ENCODE data around the gene VAC14.
A peak's percentile ranks its signal among the peaks of the same experiment; 100 is the strongest.
"Not testable (repeated sequence)": the region's sequence is repeated elsewhere in the genome, so short reads cannot be mapped to it uniquely, and the experiment has no call there.

Gene VAC14

GRCh38 chr16:70678121-70678897, 122.6 kb downstream of the VAC14 start:
- DNase-seq, result no peak

GRCh38 chr16:70677499-70678120, 123.3 kb downstream of the VAC14 start:
- no peak for DNase-seq

GRCh38 chr16:70676675-70677498, 124.1 kb downstream of the VAC14 start:
- DNase-seq, result no peak

- DNase-seq, result no peak
These were observed 125.0 kb downstream of the VAC14 start for GRCh38 chr16:70675851-70676513.

- no peak for DNase-seq
These were observed 126.5 kb downstream of the VAC14 start for GRCh38 chr16:70674221-70675014.

- DNase-seq, result not testable (repeated sequence)
These were observed 130.0 kb downstream of the VAC14 start for GRCh38 chr16:70670938-70671337.

- no peak for DNase-seq
These were observed 130.8 kb downstream of the VAC14 start for GRCh38 chr16:70670175-70670574.

GRCh38 chr16:70665806-70666735, 134.9 kb downstream of the VAC14 start:
- DNase-seq, result no peak

GRCh38 chr16:70665113-70665694, 135.8 kb downstream of the VAC14 start:
- DNase-seq, result no peak

- DNase-seq, result no peak
These were observed 136.4 kb downstream of the VAC14 start for GRCh38 chr16:70664325-70665112.

- no peak for DNase-seq
These were observed 137.2 kb downstream of the VAC14 start for GRCh38 chr16:70663524-70664324.

- DNase-seq, result no peak
These were observed 137.9 kb downstream of the VAC14 start for GRCh38 chr16:70662991-70663523.

- peak; percentile 15 for DNase-seq
These were observed 138.9 kb downstream of the VAC14 start for GRCh38 chr16:70661918-70662641.

- no peak for DNase-seq
These were observed 139.4 kb downstream of the VAC14 start for GRCh38 chr16:70661534-70661917.

GRCh38 chr16:70660672-70661350, 140.1 kb downstream of the VAC14 start:
- peak; percentile 31 for DNase-seq

GRCh38 chr16:70659953-70660671, 140.8 kb downstream of the VAC14 start:
- DNase-seq, result no peak

- no peak for DNase-seq
These were observed 141.4 kb downstream of the VAC14 start for GRCh38 chr16:70659546-70659945.
